Amniotic epithelial cell (primary cell): ENCODE data around the gene TMEFF2.

ENCODE experiments used
- DNase-seq: peaks from one replicate; pipeline ENCODE4 v3.0.0-alpha.2; 2010; ENCODE audit warnings: low read depth

The TMEFF2 gene

DNA sequence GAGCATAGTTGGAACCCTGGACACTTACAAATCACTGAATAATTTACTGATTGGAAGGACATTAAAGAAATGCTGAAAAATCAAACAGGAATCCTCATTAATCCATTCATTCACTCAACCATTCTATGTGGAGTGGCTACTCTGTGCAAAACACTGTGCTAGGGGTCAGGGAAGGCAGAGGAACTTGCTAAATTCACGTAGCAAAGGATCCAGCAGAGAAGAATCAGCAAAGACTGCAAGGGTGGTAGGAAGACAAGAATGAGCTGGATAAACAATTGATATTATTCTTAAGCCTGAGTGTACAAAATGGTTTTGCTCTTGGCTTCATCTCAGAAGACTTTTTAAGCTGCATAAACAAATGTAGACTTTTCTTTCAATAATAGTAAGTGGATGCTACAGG, 183.5 kb downstream of the TMEFF2 start:
- no peak for DNase-seq

GRCh38 chr2:192010073-192010472, 184.7 kb downstream of the TMEFF2 start:
- peak; percentile 36 for DNase-seq

- DNase-seq: peak; percentile 35
Observed at GRCh38 chr2:192007581-192008228, 187.0 kb downstream of the TMEFF2 start.

- no peak for DNase-seq
Observed at GRCh38 chr2:192005211-192005610, 189.5 kb downstream of the TMEFF2 start.

GRCh38 chr2:192004188-192004963, 190.4 kb downstream of the TMEFF2 start:
- DNase-seq: no peak

DNA sequence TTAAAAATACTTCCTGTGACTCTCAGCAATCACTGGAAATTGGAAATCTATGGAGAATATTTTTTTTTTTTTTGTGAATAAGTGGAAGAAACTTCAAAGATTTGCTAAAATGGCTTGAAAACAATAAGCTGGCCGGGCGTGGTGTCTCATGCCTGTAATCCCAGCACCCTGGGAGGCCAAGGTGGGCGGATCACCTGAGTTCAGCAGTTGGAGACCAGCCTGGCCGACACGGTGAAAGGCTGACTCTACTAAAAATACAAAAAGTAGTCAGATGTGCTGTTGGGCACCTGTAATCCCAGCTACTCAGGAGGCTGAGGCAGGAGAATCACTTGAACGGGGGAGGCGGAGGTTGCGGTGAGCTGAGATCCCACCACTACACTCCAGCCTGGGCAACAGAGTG, 192.3 kb downstream of the TMEFF2 start:
- DNase-seq: no peak

DNA sequence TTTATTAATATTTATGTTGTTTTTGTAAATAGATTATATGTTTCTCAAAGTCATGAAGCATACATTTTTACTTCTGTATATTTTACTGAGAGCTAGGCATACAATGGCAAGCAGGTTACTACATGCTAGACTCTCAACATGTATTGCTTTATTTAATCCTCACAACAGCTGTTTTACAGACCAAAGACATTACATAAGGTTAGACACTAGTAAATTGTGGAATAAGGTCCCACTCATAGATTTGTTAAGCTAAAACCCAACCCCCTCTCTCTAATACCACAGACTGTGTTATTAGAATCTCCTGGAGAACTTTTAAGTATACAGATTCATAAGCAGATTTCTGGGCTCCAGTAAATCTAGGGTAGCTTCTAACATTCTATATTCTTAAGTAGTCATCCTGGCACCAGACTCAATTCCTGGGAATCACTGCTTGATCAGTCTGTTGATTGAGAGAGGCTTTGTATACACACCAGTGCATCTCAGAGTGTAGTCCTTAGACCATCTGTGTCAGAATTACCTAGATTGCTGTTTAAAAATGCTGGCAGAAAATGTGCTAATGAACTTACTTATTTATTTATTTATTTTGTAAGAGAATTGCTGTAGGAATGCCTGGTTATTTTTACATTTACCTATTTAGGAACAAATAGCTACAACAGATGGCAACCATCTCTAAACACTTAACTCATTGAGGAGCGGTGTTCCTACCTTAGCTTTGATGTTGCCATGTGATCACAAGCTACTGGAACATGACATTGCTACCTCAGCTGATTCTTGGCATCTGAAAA, 194.3 kb downstream of the TMEFF2 start:
- no peak for DNase-seq

GRCh38 chr2:191999101-191999841, 195.5 kb downstream of the TMEFF2 start:
- DNase-seq: no peak

- no peak for DNase-seq
Observed at GRCh38 chr2:191995285-191995684, 199.4 kb downstream of the TMEFF2 start.

- no peak for DNase-seq
Observed at GRCh38 chr2:191994749-191995148, 200.0 kb downstream of the TMEFF2 start.

DNA sequence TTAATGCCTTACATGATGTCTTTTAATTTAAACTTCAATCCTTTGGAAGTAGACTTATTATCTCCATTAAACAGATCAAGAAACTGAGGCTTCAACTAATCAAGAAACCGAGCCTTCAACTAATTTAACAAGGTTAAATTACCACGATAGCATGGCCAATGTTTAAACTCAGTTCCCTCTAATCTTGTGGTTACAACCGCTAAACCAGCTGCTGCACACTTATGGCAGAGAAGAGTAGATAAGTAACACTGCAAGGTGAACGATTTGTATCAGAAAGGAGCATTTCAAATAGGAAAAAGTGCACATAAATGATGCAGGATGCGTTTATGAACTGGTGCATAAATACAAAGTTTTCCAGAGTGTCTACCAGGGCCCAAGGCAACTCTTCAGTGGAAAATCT, 203.3 kb downstream of the TMEFF2 start:
- DNase-seq: no peak

DNA sequence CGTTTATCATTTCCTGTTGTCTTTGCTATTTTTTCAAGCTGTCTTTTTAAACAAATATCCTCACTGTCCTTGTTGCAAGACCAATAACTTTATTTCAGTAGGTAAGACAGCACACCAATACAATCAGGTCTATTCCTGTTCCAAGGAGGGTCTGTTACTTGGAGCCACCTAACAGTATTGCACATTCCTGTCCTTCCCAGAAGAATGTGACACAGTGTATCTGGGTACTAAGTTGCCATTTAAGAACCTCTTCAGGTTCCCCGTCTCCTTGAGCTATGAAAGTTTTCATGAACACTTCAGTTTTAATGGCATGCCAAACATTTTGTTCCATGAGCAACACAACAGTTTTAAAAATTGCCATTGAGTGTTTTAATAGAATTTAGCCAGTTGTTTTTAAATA, 209.0 kb downstream of the TMEFF2 start:
- DNase-seq: no peak

DNA sequence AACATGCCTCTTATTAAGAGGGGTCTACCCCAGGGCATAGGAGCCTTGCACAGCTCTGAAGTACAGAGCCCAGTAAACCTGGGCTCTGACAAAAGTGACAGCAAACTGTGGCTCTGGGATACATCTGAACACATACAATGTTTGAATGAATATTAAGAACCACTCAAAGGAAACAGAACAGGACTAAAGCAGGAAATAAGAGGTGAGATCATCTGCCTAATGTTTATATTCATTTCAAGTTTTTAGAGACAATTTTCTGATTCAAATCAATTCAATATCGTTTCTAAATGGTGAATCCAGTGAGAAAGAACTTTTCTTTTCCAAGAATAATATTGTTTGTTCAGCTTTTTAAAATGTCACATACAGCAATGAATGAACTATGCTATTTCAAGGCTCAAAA, 211.1 kb downstream of the TMEFF2 start:
- no peak for DNase-seq

- DNase-seq: no peak
Observed at GRCh38 chr2:191983186-191983585, 211.5 kb downstream of the TMEFF2 start.

- no peak for DNase-seq
Observed at GRCh38 chr2:191981706-191982105, 213.0 kb downstream of the TMEFF2 start.

GRCh38 chr2:191980483-191980882, 214.2 kb downstream of the TMEFF2 start:
- no peak for DNase-seq

DNA sequence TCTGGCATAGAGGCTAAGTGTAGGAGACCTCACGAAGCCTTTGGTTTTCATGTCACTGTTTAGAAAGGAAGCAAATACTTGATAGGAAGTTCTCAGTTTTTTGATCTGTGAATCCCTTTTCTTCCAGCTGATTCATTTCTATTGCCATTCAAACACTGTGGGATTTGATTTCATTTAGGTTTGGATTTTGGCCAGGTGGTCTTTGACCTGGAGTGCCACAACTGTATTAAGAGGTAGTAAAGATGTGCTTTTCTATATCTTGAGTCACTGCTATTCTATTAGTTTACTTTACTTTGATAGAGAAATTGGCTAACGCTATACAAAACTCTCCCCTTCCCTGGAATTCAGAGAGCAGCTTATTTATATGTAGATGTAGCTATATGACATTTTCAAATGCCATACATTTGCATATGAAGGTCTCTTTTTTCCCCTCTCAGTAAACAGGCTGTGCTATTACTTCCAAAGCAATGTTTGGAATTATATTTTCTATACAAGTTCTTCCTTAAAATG, 215.5 kb downstream of the TMEFF2 start:
- no peak for DNase-seq

- peak; percentile 15 for DNase-seq
Observed at GRCh38 chr2:191977754-191978153, 217.0 kb downstream of the TMEFF2 start.

- peak; percentile 40 for DNase-seq
Observed at GRCh38 chr2:191976436-191976835, 218.3 kb downstream of the TMEFF2 start.

DNA sequence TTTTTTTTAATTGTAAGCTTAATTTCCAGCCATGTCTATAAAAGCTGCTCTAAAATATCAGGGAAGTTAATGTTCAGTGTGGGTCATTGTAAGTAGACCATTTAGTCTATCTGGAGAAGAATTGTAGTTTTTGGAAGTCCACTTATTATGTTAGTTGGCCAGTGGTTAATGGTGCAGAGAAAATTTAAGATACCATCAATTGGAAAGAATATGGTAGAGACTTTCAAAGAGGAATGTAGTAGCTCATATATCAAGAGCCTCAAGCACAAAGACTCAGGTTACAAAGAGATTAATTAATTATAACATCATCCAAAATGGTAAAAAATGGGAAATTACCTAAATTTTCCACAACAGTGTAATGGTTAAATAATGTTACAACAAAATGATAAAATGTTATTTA, 220.1 kb downstream of the TMEFF2 start:
- no peak for DNase-seq

- no peak for DNase-seq
Observed at GRCh38 chr2:191970867-191971266, 223.9 kb downstream of the TMEFF2 start.

GRCh38 chr2:191968120-191968519, 226.6 kb downstream of the TMEFF2 start:
- no peak for DNase-seq
